Omental fat pad (tissue), 4 donors: Measurements from ENCODE around the gene RBM38. TPM values are rescaled to one million over a fixed set of nuclear protein-coding genes. Genes with fewer than 3 reads are reported as not detected.

Experiments used
- ATAC-seq: fragments of 150-250 bp; one replicate; pipeline ENCODE4 v1.9.1; 2016; ENCODE audit warnings: mild to moderate bottlenecking, moderate library complexity; ENCODE audit not compliant: low FRiP score
- DNase-seq: peaks from one replicate; pipeline ENCODE4 v3.0.0-alpha.2; 2019; ENCODE audit warnings: low spot score
- total RNA-seq, 4 donors: library from RNA; depleted of rRNA; stranded (reverse); fragments of >200 nt; gene quantifications; one replicate each; pipeline ENCODE4 v1.1.0, GENCODE V29; 2016
- TF ChIP-seq, protein P1 (sequence below), 3 donors: fragments of 450-650 bp; IDR thresholded peaks; one replicate each; pipeline ENCODE4 v1.5.1; 2016 to 2017; ENCODE audit warnings: antibody characterized with exemption in 3 of 3, mild to moderate bottlenecking in 3 of 3, moderate library complexity in 2 of 3

The RBM38 gene
- total RNA-seq, 4 donors from 2014 or later: 4.6 to 18.0 (median 10.6) TPM

DNA sequence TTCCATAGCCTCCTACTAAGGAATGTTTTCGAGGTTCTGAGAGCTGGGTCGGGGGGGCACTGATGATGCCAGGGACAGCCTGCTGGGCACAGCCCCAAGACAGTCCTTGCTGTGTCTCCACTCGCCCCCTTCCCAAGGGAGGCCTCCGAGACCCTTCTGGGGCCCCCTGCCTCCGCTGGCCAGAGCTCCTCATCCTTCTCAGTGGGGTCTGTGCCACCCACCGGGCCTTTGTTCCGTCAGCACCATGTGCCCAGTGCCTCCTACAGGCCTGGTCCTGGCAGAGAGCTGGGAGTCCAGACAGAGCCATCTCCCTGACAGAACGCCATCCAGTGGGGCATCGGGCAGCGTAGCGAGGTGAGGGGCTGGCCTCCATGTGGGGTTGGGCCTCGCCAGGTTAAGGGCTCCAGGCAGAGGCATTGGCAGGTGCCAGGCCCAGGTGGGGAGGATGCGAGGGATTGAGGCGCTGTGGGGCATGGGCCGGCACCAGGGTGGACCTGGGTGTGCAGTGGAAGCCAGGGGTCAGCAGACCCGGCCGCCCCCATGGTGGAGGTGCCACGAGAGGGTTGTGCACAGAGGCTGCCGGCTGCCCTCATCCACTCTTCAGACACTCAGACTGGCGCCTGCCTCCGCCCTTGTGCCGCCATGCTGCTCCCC is 13.3 kb downstream of the RBM38 start:
- DNase-seq: no peak
- TF ChIP-seq, protein P1, sequence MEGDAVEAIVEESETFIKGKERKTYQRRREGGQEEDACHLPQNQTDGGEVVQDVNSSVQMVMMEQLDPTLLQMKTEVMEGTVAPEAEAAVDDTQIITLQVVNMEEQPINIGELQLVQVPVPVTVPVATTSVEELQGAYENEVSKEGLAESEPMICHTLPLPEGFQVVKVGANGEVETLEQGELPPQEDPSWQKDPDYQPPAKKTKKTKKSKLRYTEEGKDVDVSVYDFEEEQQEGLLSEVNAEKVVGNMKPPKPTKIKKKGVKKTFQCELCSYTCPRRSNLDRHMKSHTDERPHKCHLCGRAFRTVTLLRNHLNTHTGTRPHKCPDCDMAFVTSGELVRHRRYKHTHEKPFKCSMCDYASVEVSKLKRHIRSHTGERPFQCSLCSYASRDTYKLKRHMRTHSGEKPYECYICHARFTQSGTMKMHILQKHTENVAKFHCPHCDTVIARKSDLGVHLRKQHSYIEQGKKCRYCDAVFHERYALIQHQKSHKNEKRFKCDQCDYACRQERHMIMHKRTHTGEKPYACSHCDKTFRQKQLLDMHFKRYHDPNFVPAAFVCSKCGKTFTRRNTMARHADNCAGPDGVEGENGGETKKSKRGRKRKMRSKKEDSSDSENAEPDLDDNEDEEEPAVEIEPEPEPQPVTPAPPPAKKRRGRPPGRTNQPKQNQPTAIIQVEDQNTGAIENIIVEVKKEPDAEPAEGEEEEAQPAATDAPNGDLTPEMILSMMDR (IDR thresholded peaks at IDR 0.05): no peak
- ATAC-seq: no peak

DNA sequence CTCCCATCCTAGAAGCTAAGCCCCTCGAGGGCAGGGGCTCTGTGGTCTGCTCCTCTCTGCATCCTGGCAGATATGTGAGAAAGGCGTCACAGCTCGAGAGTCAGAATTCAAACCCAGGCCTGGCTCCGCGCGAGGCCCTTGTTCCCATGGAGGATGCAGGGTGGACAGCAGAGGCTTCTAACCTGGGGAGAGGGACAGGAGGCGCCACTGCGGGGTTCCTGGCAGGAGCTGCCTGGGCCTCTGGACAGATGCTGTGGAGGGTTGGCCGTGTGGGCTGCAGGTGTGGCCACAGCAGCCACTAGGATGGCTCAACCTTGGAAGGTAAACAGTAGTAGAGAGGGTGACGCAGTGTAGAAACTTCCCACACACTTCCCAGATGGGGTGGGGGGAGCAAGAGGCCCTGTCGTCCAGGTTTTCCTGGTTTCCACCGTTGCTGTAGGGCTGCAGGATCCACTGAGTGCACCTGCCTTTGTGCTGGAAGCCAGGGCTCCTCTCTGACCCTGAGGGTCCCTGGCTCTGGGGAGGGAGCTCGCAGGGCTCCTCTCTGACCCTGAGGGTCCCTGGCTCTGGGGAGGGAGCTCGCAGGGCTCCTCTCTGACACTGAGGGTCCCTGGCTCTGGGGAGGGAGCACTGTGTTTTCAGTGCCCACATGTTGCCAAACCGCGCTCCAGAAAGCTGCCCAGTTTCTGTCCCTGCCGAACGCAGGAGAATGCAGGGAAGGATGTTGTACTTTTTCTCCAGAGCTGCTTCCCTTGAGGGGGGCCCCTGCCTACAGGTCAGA is 14.2 kb downstream of the RBM38 start:
- TF ChIP-seq, protein P1 (IDR thresholded peaks at IDR 0.05): no peak
- no peak for ATAC-seq
- DNase-seq: no peak

DNA sequence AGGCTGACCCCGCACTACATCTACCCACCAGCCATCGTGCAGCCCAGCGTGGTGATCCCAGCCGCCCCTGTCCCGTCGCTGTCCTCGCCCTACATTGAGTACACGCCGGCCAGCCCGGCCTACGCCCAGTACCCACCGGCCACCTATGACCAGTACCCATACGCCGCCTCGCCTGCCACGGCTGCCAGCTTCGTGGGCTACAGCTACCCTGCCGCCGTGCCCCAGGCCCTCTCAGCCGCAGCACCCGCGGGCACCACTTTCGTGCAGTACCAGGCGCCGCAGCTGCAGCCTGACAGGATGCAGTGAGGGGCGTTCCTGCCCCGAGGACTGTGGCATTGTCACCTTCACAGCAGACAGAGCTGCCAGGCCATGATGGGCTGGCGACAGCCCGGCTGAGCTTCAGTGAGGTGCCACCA is 16.4 kb downstream of the RBM38 start:
- TF ChIP-seq, protein P1 (IDR thresholded peaks at IDR 0.05): no peak
- DNase-seq (no peak), ATAC-seq (no peak)

GRCh38 chr20:57408131-57408530 is 16.9 kb downstream of the RBM38 start:
- TF ChIP-seq, protein P1 (IDR thresholded peaks at IDR 0.05): no peak
- DNase-seq: no peak
- ATAC-seq: no peak

DNA sequence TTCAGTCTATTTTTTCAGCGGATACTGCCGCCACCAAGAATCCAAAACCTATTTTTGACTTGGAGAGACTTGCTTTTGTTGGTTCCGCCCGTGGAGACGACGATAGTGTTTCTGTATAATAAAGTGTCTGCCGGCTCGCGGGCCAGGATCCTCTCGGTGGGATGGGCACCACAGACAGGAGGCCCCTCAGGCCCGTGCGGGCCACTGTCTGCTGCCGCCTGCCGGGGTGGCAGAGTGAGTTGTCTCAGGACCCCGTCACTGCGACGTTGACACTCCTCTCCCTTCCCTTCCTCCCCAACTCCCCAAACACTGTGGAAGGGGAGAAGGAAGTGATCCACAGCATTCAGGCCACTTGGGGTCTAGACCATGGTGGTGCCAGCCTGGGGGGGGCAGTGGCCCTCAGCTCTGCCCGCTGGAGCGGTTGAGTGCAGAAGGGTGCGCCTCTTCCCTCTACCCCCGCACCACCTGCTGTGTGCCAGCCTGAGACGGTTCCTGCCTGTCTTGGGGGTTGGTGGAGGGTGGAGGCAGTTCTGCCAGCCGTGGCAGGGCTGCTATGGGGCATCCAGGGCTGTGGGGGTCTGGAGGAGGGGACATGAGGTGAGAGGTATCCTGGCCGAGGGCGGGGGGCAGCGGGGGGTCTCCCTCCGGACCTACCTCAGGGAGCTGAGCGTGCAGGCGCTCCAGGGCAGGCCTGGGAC is 17.5 kb downstream of the RBM38 start:
- ATAC-seq (no peak), DNase-seq (no peak)
- TF ChIP-seq, protein P1 (IDR thresholded peaks at IDR 0.05): no peak

GRCh38 chr20:57409316-57409671 is 18.1 kb downstream of the RBM38 start:
- TF ChIP-seq, protein P1 (IDR thresholded peaks at IDR 0.05): no peak
- DNase-seq: no peak
- no peak for ATAC-seq
